H1 (cell line): ENCODE data around the gene MREG. TPM values are rescaled to one million over a fixed set of nuclear protein-coding genes. Genes with fewer than 3 reads are reported as not detected.

ENCODE experiments used
- CTCF ChIA-PET: fragments of 300-600 bp; sonication (Branson Sonifier 250); formaldehyde crosslinking; loops from one replicate; lab custom pipeline; 2021; ENCODE audit not compliant: partially characterized antibody; lab: Charles Lee
- POLR2A ChIA-PET: fragments of 300-600 bp; sonication (Branson Sonifier 250); formaldehyde crosslinking; loops from one replicate; lab custom pipeline; 2021; ENCODE audit warnings: inconsistent platforms; ENCODE audit not compliant: partially characterized antibody; lab: Charles Lee
- DNase-seq, 2 experiments: peaks; one replicate each; pipeline versions ENCODE4 v3.0.0 to v3.0.0-alpha.2; 2010 to 2022; ENCODE audit warnings: low spot score in 2 of 2, low read depth in 1 of 2, mixed read lengths in 1 of 2
- FAIRE-seq: peaks from 2 replicates; lab custom pipeline; 2011; peaks lifted over from hg19 to GRCh38; lab: Jason Lieb, UNC
- H2AFZ ChIP-seq: 2 replicates; pipeline ENCODE4 v1.8.1; 2012; ENCODE audit warnings: low read length, inconsistent platforms
- H2AK5ac ChIP-seq: 2 replicates; pipeline ENCODE4 v1.6.1; 2013; ENCODE audit warnings: low read depth, low read length
- H2BK120ac ChIP-seq: replicated peaks from 2 replicates; pipeline ENCODE3; 2013; ENCODE audit warnings: low read depth, low read length, inconsistent platforms
- H2BK12ac ChIP-seq: 2 replicates; pipeline ENCODE4 v1.6.1; 2013; ENCODE audit warnings: low read depth, low read length
- H2BK15ac ChIP-seq: 2 replicates; pipeline ENCODE4 v1.6.1; 2013; ENCODE audit warnings: low read length
- H2BK20ac ChIP-seq: 2 replicates; pipeline ENCODE4 v1.6.1; 2013; ENCODE audit warnings: low read length
- H2BK5ac ChIP-seq: 2 replicates; pipeline ENCODE4 v1.6.1; 2013; ENCODE audit warnings: low read depth, low read length
- H3K14ac ChIP-seq: 2 replicates; pipeline ENCODE4 v1.6.1; 2013; ENCODE audit warnings: inconsistent platforms; ENCODE audit not compliant: insufficient read length
- H3K18ac ChIP-seq: 2 replicates; pipeline ENCODE4 v1.6.1; 2013; ENCODE audit warnings: low read length; ENCODE audit errors: extremely low read depth
- H3K23ac ChIP-seq: 2 replicates; pipeline ENCODE4 v1.6.1; 2013; ENCODE audit warnings: inconsistent platforms; ENCODE audit not compliant: insufficient read length
- H3K23me2 ChIP-seq: 2 replicates; pipeline ENCODE4 v1.6.1; 2013; ENCODE audit warnings: low read depth, low read length
- H3K27ac ChIP-seq: 2 replicates; pipeline ENCODE4 v1.6.1; 2011; ENCODE audit warnings: low read depth, low read length, inconsistent platforms
- H3K27me3 ChIP-seq, 4 experiments: replicated peaks in 1 of 4; 1 replicate in 1 of 4; 2 replicates in 3 of 4; pipeline versions ENCODE4 v1.6.1 to v1.8.1; 2011 to 2013; ENCODE audit warnings: low read length in 3 of 4, mild to moderate bottlenecking in 3 of 4, inconsistent platforms in 2 of 4, mixed read lengths in 2 of 4, moderate library complexity in 1 of 4; ENCODE audit not compliant: control insufficient read depth in 3 of 4, insufficient read depth in 3 of 4; ENCODE audit errors: extremely low read depth in 1 of 4
- H3K36me3 ChIP-seq, 4 experiments: 2 replicates each; pipeline versions ENCODE4 v1.6.1 to v1.8.1; 2011 to 2013; ENCODE audit warnings: mild to moderate bottlenecking in 4 of 4, low read length in 3 of 4, moderate library complexity in 2 of 4, control low read depth in 1 of 4, inconsistent platforms in 1 of 4; ENCODE audit not compliant: insufficient read depth in 4 of 4, control insufficient read depth in 2 of 4
- H3K4ac ChIP-seq: replicated peaks from 2 replicates; pipeline ENCODE3; 2013; ENCODE audit warnings: low read length, low read depth, mixed read lengths, inconsistent platforms; ENCODE audit not compliant: insufficient read length
- H3K4me1 ChIP-seq, 4 experiments: replicated peaks in 1 of 4; 1 replicate in 1 of 4; 2 replicates in 3 of 4; pipeline versions ENCODE4 v1.6.1 to v1.8.1; 2011 to 2013; ENCODE audit warnings: low read length in 3 of 4, inconsistent platforms in 2 of 4, mixed read lengths in 1 of 4; ENCODE audit not compliant: insufficient read depth in 4 of 4, control insufficient read depth in 3 of 4
- H3K4me2 ChIP-seq, 2 experiments: 2 replicates each; pipeline versions ENCODE4 v1.6.1 to v1.8.1; 2011 to 2013; ENCODE audit warnings: low read depth in 2 of 2, low read length in 2 of 2, control low read depth in 1 of 2, inconsistent platforms in 1 of 2, mild to moderate bottlenecking in 1 of 2; ENCODE audit not compliant: insufficient read depth in 1 of 2
- H3K4me3 ChIP-seq, 4 experiments: fragments of 200-600, 300-600 bp in 1 of 4; sonication (generic), shearing (Covaris generic), sonication (Bioruptor Twin) in 1 of 4; 2 replicates each; pipeline versions ENCODE4 v1.5.1 to v1.8.1; 2011 to 2016; ENCODE audit warnings: low read length in 4 of 4, low read depth in 3 of 4, control low read depth in 2 of 4, inconsistent platforms in 2 of 4, mild to moderate bottlenecking in 2 of 4, mixed read lengths in 1 of 4, moderate library complexity in 1 of 4; ENCODE audit not compliant: insufficient read depth in 2 of 4; ENCODE audit errors: extremely low read depth in 1 of 4
- H3K56ac ChIP-seq: replicated peaks from 2 replicates; pipeline ENCODE3; 2013; ENCODE audit warnings: low read depth, mild to moderate bottlenecking, mixed read lengths, low read length, inconsistent platforms; ENCODE audit not compliant: insufficient read length
- H3K79me1 ChIP-seq: 2 replicates; pipeline ENCODE4 v1.6.1; 2013; ENCODE audit warnings: low read depth, low read length, control low read depth
- H3K79me2 ChIP-seq, 2 experiments: 2 replicates each; pipeline versions ENCODE4 v1.6.1 to v1.8.1; 2012 to 2013; ENCODE audit warnings: low read length in 2 of 2, mild to moderate bottlenecking in 2 of 2, inconsistent platforms in 1 of 2; ENCODE audit not compliant: insufficient read depth in 2 of 2, control insufficient read depth in 1 of 2
- H3K9ac ChIP-seq, 4 experiments: replicated peaks in 1 of 4; 1 replicate in 1 of 4; 2 replicates in 3 of 4; pipeline versions ENCODE4 v1.6.1 to v1.8.1; 2011 to 2013; ENCODE audit warnings: low read depth in 3 of 4, low read length in 3 of 4, control low read depth in 2 of 4, mild to moderate bottlenecking in 2 of 4, moderate library complexity in 2 of 4, inconsistent platforms in 1 of 4; ENCODE audit errors: extremely low read depth in 1 of 4
- H3K9me3 ChIP-seq, 2 experiments: 2 replicates each; pipeline versions ENCODE4 v1.6.1 to v1.8.1; 2012 to 2013; ENCODE audit warnings: mild to moderate bottlenecking in 2 of 2, moderate library complexity in 2 of 2, control low read depth in 1 of 2, inconsistent platforms in 1 of 2, low read depth in 1 of 2, low read length in 1 of 2, mixed read lengths in 1 of 2; ENCODE audit not compliant: insufficient read depth in 2 of 2
- H4K20me1 ChIP-seq, 2 experiments: replicated peaks in 1 of 2; 2 replicates each; pipeline versions ENCODE3 to v1.8.1; 2011 to 2013; ENCODE audit warnings: inconsistent platforms in 2 of 2, low read length in 2 of 2, mild to moderate bottlenecking in 1 of 2; ENCODE audit not compliant: insufficient read depth in 2 of 2, control insufficient read depth in 1 of 2
- H4K5ac ChIP-seq: 2 replicates; pipeline ENCODE4 v1.6.1; 2013; ENCODE audit warnings: low read length, low read depth, mixed read lengths, inconsistent platforms; ENCODE audit not compliant: insufficient read length
- H4K8ac ChIP-seq: 2 replicates; pipeline ENCODE4 v1.8.0; 2013; ENCODE audit warnings: mild to moderate bottlenecking, moderate library complexity, low read length, inconsistent platforms; ENCODE audit not compliant: insufficient read depth; ENCODE audit errors: extremely low read depth
- H4K91ac ChIP-seq: replicated peaks from 2 replicates; pipeline ENCODE3; 2013; ENCODE audit warnings: low read length, mixed read lengths, inconsistent platforms; ENCODE audit not compliant: insufficient read length
- CREB1 ChIP-seq: IDR thresholded peaks from 2 replicates; pipeline ENCODE4 v1.6.1; 2012; ENCODE audit warnings: inconsistent platforms
- EGR1 ChIP-seq: IDR thresholded peaks from 2 replicates; pipeline ENCODE4 v1.6.1; 2011; ENCODE audit warnings: low read depth, low read length, borderline replicate concordance
- SIX5 ChIP-seq: IDR thresholded peaks from 2 replicates; pipeline ENCODE4 v1.6.1; 2011; ENCODE audit warnings: mild to moderate bottlenecking, low read depth, low read length
- WGBS, 2 experiments: shearing (Covaris generic) in 1 of 2; methylation state at CpG; one replicate each; pipeline versions ENCODE4 v1.1.6 to v1.1.7; 2013 to 2015; ENCODE audit warnings: low lambda C conversion rate in 2 of 2, mixed read lengths in 2 of 2, inconsistent platforms in 1 of 2, low coverage in 1 of 2, missing lambda C conversion rate in 1 of 2; ENCODE audit not compliant: insufficient replicate concordance in 2 of 2, insufficient coverage in 1 of 2, insufficient read length in 1 of 2; ENCODE audit errors: extremely low coverage in 1 of 2, missing lambda C conversion rate in 1 of 2; 5-methylcytosine and 5-hydroxymethylcytosine counted together
- polyA plus RNA-seq, 7 experiments: library from polyadenylated mRNA; depleted of rRNA in 3 of 7; stranded (reverse) in 5 of 7; unstranded in 2 of 7; fragments of >200 nt in 5 of 7; fragments of 200-250 nt in 2 of 7; gene quantifications; 1 replicate in 5 of 7; 2 replicates in 1 of 7; 4 replicates in 1 of 7; pipeline versions ENCODE4 v1.2.1 to v1.2.3, GENCODE V29; 2011 to 2013; ENCODE audit warnings: missing spikeins in 2 of 7, mixed read lengths in 2 of 7
- total RNA-seq: library from RNA; stranded (reverse); fragmentation: NEBNext Ultra II Directional; extraction: Animal tissue kit (Norgen Biotek cat#: 25700); gene quantifications from 2 replicates; pipeline ENCODE4 v1.2.1, GENCODE V29; 2021

MREG gene
- total and polyA plus RNA-seq, 2 of the 8 experiments (the other 6 are each of a cell fraction or from before 2014, with no cell fraction given) = 7.5 to 31.9 TPM

GRCh38 chr2:215911301-215912085 lies 101.9 kb downstream of the MREG start:
- Histone ChIP-seq H3K23ac (no peak overlapping the region), H2BK12ac (no peak overlapping the region), H2AFZ (no peak overlapping the region), H4K20me1 (no peaks in the 10 kb centered on the region), H3K9ac (no peak overlapping the region), H3K27ac (no peak overlapping the region), H3K23me2 (no peaks in the 10 kb centered on the region), H3K36me3 (no peaks in the 10 kb centered on the region), H2BK5ac (no peak overlapping the region), H2BK15ac (no peak overlapping the region), H2BK20ac (no peak overlapping the region), H3K27me3 (no peaks in the 10 kb centered on the region), H3K79me1 (no peaks in the 10 kb centered on the region), H3K14ac (no peak overlapping the region), H4K5ac (no peak overlapping the region), H4K8ac (no peak overlapping the region), H3K79me2 (no peaks in the 10 kb centered on the region), H2AK5ac (no peak overlapping the region), H3K4me2 (no peak overlapping the region), H3K4me3 (no peak overlapping the region), H3K56ac (no peak overlapping the region), H3K9me3 (peaks cover 0 to 2% of the 10 kb centered on the region in 2 experiments; a peak in 1 of 4 replicates), H3K4ac (no peak overlapping the region), H4K91ac (no peak overlapping the region), H3K4me1 (no peaks in the 10 kb centered on the region), H2BK120ac (no peak overlapping the region), H3K18ac (no peak overlapping the region)
- FAIRE-seq (no peak), DNase-seq (no peak)
- ChIA-PET CTCF (interaction anchor here (0.7 to 2.5 kb wide), 6 partner anchors 9 to 1075 kb away, joined by 3 to 14 read pairs (median 4); no protein-coding TSS in a partner anchor), POLR2A (no interaction called here)
- 89% methylated on average over 8 of the region's 8 CpGs; no CpG with 5 or more reads in 1 of the 2 experiments for WGBS, 2 experiments
- no peak for TF ChIP-seq CREB1
- TF ChIP-seq SIX5 = no peak
- TF ChIP-seq EGR1 = no peak
